ENCODE data around the gene ERICH4.

- TF ChIP-seq CTCF (conservative IDR thresholded peaks at IDR 0.05; ENCODE audit: low read length) (no peak), EZH2phosphoT487 (IDR thresholded peaks at IDR 0.05; ENCODE audit: borderline replicate concordance, low read depth, low read length) (no peak)
Measured at GRCh38 chr19:41401483-41401882, 41.5 kb upstream of the ERICH4 start.

All from OCI-LY7 (cell line).